ENCODE measurements around the gene CETN1.

Gene CETN1

GRCh38 chr18:570256-570655 lies 9.9 kb upstream of the CETN1 start:
- CTCF ChIA-PET: interaction anchor here (0.9 to 1.9 kb wide), 5 partner anchors 9 to 54 kb away, joined by 3 to 6 read pairs (median 3); no protein-coding TSS in a partner anchor
- no peak for TF ChIP-seq CTCF (IDR thresholded peaks at IDR 0.05; ENCODE audit: control extremely low read depth, extremely low read depth, low read depth, missing control alignments)
- no peak for DNase-seq (ENCODE audit: extremely low spot score)
- POLR2A ChIA-PET: no interaction called here

DNA sequence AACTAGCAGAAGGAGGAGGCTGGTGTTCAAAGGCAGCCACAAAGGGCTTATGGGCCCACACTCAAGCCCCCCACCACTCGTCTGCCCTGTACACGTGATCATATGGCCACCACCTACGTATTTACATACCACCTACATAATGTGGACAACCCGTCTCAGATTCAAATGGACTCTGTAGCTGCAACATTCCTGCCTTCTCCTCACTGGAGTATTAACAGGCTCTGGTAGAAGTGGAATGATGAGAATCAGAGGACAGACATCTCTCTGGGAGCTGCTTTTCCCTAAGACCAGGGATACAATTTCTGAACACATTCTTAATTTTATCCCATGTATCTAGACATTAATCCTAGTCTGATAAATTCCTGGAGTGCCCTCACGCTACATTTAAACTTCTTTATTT lies 9.5 kb upstream of the CETN1 start:
- DNase-seq (ENCODE audit: extremely low spot score): no peak
- CTCF ChIA-PET: interaction anchor here (1.1 to 1.9 kb wide), 3 partner anchors 14 to 53 kb away, joined by 3 to 6 read pairs (median 3); no protein-coding TSS in a partner anchor
- POLR2A ChIA-PET: no interaction called here
- TF ChIP-seq CTCF (IDR thresholded peaks at IDR 0.05; ENCODE audit: control extremely low read depth, extremely low read depth, low read depth, missing control alignments): no peak

- no peak for DNase-seq (ENCODE audit: extremely low spot score)
- no peak for TF ChIP-seq CTCF (IDR thresholded peaks at IDR 0.05; ENCODE audit: control extremely low read depth, extremely low read depth, low read depth, missing control alignments)
- CTCF ChIA-PET: interaction anchor here (1.0 kb wide), 1 partner anchor 52 kb away, joined by 3 read pairs; no protein-coding TSS in a partner anchor
- POLR2A ChIA-PET: no interaction called here
These were observed 7.9 kb upstream of the CETN1 start for GRCh38 chr18:572091-572830.

GRCh38 chr18:572831-573289 lies 7.3 kb upstream of the CETN1 start:
- ChIA-PET POLR2A (no interaction called here), CTCF (interaction anchor here (1.0 kb wide), 1 partner anchor 51 kb away, joined by 3 read pairs; no protein-coding TSS in a partner anchor)
- no peak for TF ChIP-seq CTCF (IDR thresholded peaks at IDR 0.05; ENCODE audit: control extremely low read depth, extremely low read depth, low read depth, missing control alignments)
- no peak for DNase-seq (ENCODE audit: extremely low spot score)

GRCh38 chr18:573385-573784 lies 6.8 kb upstream of the CETN1 start:
- TF ChIP-seq CTCF (IDR thresholded peaks at IDR 0.05; ENCODE audit: control extremely low read depth, extremely low read depth, low read depth, missing control alignments): no peak
- ChIA-PET CTCF (no interaction called here), POLR2A (no interaction called here)
- no peak for DNase-seq (ENCODE audit: extremely low spot score)

- no peak for DNase-seq (ENCODE audit: extremely low spot score)
- ChIA-PET POLR2A (no interaction called here), CTCF (no interaction called here)
- no peak for TF ChIP-seq CTCF (IDR thresholded peaks at IDR 0.05; ENCODE audit: control extremely low read depth, extremely low read depth, low read depth, missing control alignments)
These were observed 5.9 kb upstream of the CETN1 start for GRCh38 chr18:574149-574860.
